GM10266 (cell line): ENCODE results near the gene LRP2.

Experiments
- DNase-seq: peaks from one replicate; pipeline ENCODE4 v3.0.0; 2012; ENCODE audit errors: extremely low spot score
- TF ChIP-seq, protein P1 (sequence below): IDR thresholded peaks from 2 replicates; pipeline ENCODE4 v1.5.1; 2012; ENCODE audit warnings: mild to moderate bottlenecking, low read depth; ENCODE audit not compliant: control insufficient read depth, insufficient read depth; ENCODE audit errors: missing control alignments

LRP2 gene

GRCh38 chr2:169208026-169208425 is 154.3 kb downstream of the LRP2 start:
- TF ChIP-seq, protein P1, sequence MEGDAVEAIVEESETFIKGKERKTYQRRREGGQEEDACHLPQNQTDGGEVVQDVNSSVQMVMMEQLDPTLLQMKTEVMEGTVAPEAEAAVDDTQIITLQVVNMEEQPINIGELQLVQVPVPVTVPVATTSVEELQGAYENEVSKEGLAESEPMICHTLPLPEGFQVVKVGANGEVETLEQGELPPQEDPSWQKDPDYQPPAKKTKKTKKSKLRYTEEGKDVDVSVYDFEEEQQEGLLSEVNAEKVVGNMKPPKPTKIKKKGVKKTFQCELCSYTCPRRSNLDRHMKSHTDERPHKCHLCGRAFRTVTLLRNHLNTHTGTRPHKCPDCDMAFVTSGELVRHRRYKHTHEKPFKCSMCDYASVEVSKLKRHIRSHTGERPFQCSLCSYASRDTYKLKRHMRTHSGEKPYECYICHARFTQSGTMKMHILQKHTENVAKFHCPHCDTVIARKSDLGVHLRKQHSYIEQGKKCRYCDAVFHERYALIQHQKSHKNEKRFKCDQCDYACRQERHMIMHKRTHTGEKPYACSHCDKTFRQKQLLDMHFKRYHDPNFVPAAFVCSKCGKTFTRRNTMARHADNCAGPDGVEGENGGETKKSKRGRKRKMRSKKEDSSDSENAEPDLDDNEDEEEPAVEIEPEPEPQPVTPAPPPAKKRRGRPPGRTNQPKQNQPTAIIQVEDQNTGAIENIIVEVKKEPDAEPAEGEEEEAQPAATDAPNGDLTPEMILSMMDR = no peak
- DNase-seq = no peak

- TF ChIP-seq, protein P1 = no peak
- DNase-seq = no peak
Measured at GRCh38 chr2:169205176-169205575, 157.2 kb downstream of the LRP2 start.

DNA sequence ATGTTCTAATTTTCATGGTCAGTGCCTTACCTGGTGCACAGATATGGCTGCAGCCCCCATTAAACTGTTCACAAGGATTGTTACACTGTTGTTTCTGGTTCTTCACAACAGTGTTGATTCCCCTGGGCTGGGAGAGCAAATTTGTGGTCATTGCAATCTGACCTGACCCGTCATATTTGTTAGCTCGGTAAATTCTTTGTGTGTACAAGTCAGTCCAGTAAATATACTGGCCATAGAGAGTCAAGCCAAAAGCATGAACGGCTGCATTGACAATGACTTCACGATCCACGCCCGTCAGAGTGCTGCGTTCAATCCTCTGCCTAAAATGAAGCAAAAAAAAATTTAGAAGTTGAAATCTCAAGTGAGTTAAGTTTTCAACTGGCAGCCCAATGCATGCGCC is 158.4 kb downstream of the LRP2 start:
- DNase-seq = no peak
- TF ChIP-seq, protein P1 = no peak

GRCh38 chr2:169200756-169201155 is 161.6 kb downstream of the LRP2 start:
- DNase-seq = no peak
- TF ChIP-seq, protein P1 = no peak

DNA sequence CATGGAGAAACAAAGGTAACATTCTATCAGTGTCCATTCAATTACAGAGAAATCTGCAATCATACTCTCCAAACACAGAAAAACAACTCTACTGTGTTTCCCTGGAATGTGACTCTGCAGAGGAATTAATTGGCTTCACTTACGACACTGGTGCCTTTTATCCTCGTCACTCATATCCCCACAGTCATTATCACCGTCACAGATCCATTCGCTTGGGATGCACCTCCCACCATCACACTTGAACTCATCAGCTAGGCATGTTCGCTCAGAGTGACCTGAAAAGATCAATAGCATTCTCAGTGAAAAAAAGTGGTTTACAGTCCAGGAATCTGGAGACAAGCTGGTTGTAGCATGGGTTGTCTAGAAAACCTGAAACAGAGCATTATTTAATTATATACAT is 168.7 kb downstream of the LRP2 start:
- DNase-seq = no peak
- TF ChIP-seq, protein P1 = no peak

- TF ChIP-seq, protein P1 = no peak
- DNase-seq = no peak
Measured at GRCh38 chr2:169190197-169190775, 172.0 kb downstream of the LRP2 start.

GRCh38 chr2:169189132-169189531 is 173.2 kb downstream of the LRP2 start:
- no peak for DNase-seq

More at GRCh38 chr2:169189132-169189531, 173.2 kb downstream of the LRP2 start:
- TF ChIP-seq, protein P1 = no peak
